GM19324 (cell line): Measurements from ENCODE around the gene EIF4A3.

ENCODE experiments used
- ATAC-seq: cut with Tn5 transposase; IDR thresholded peaks from one replicate; pipeline ENCODE4 v1.9.1; 2021; ENCODE audit warnings: mild to moderate bottlenecking, moderate library complexity; ENCODE audit not compliant: unreplicated experiment, low FRiP score

Gene EIF4A3

DNA sequence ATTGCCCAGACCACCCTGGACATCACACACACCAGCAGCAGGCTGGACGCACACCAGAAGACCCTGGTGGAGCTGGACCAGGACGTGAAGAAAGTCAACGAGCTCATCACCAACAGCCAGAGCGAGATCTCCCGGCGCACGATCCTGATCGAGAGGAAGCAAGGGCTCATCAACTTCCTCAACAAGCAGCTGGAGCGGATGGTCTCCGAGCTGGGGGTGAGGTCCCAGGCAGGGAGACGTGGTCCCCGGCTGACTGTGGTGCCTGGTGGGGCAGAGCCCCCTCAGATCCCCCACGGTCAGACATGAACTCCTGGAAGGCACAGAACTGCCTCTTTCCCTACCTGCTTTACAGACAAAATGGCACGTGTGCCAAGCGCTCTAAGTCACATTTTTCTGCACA is 62.2 kb downstream of the EIF4A3 start:
- ATAC-seq, result no peak
